GM18951 (cell line): Measurements from ENCODE around the gene EDN2.

ENCODE experiments used
- POLR2A ChIP-seq: IDR thresholded peaks from 4 replicates; pipeline ENCODE4 v1.6.1; 2011; ENCODE audit warnings: mild to moderate bottlenecking; ENCODE audit not compliant: insufficient read length, insufficient read depth; ENCODE audit errors: extremely low read depth
- in situ Hi-C: fragments of 300-500 bp; cut with MboI; formaldehyde crosslinking; loops from one replicate; pipeline ENCODE4 v1.12.0; 2022; ENCODE audit warnings: low sequenced_read_pairs, mixed read lengths, inconsistent platforms; ENCODE audit not compliant: unreplicated experiment

The EDN2 gene

DNA sequence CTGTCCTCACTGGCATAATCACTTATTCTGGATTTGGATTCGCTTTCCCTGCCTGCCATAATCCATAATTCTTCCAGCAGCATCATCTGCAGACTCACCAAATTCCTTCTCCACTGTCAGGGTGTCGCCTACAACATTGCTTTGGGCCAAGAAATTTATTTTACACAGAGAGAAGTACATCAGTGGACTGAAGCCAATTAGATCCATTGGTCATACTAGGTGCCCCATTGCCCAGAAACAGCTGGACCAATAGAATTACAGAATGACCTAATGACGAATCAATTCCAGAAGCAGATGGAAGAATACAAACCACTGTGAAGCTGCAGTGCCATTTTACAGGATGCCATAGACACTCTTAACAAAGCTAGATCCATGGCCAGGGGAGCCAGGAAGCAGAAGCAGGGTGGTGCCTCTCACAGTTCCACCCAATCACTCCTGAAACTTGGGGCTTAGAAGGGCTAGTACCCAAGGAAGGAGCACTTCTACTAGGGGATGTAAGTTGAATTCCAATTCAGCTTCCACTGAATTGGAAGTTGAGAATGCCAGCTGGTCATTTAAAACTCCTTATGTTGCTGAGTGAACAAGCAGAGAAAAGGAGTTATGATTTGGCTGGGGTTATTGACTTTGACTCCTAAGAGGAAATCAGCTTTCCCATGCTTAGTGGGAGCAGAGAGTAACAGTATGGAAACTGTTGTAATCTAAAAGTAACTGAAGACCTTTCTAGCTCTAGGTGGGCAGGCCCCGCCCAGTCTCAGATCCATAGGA, 44.0 kb downstream of the EDN2 start:
- in situ Hi-C loops = no loop called here

DNA sequence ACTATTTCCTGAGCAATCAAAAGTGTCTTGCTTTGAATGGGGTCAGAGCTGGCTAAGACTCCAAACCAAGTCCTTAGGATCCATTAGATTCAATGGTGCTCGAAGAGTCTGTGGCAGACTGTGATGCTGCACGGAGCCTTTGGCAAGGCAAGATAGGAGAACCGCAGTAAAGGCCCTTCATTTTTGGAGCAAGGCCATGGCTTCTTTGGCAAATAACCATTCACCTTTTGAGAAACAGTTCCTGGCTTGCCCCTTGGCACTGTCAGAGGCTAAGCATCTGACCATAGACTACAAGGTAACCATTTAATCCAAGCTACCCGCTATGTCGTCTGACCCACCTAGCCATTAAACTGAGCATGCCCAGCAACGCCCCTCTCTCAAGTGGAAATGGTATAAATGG, 45.2 kb downstream of the EDN2 start:
- TF ChIP-seq POLR2A = no peak
- in situ Hi-C loops = no loop called here

More for the DNA sequence above, 44.0 kb downstream of the EDN2 start:
- no peak for TF ChIP-seq POLR2A

DNA sequence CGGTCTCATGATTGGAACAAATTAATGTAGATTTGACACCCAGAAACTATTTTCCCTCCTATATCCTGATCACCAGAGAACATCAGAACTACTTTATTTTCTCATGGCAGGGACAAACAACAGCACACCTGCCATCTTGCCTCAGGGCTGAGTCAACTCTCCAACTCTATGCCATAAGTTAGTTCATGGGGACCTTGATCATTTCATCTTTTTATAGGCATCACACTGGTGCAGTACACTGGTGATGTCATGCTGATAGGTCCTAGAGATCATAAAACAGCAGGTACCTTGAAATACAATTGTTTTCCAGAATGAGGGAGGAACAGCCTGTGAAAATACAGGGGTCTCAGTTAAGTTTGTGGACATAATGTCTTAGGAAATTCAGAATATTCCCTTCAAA, 45.8 kb downstream of the EDN2 start:
- in situ Hi-C loops = no loop called here
- no peak for TF ChIP-seq POLR2A

DNA sequence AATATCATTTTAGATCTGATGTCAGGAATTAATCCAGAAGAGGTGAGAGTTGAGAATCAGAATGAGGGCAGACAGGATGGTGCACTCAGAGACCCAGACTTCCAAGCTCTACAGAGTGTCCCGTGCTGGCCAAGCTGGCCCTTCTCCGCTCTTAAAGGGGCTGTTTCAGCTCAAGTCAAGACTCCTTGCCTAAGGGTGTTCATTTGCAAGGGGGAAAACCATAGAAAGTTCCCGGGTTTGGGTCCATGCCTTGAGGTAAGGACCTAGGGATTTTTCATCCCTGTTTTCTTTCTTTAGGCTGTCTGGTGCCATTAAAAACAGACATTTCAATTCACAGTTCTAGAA, 47.5 kb downstream of the EDN2 start:
- no peak for TF ChIP-seq POLR2A
- in situ Hi-C loops = no loop called here

- in situ Hi-C loops = no loop called here
- no peak for TF ChIP-seq POLR2A
Observed at GRCh38 chr1:41436281-41437010, 48.0 kb downstream of the EDN2 start.

GRCh38 chr1:41435570-41436178, 48.8 kb downstream of the EDN2 start:
- in situ Hi-C loops = no loop called here
- no peak for TF ChIP-seq POLR2A

- no peak for TF ChIP-seq POLR2A
- in situ Hi-C loops = no loop called here
Observed at GRCh38 chr1:41434748-41435449, 49.6 kb downstream of the EDN2 start.

- in situ Hi-C loops = no loop called here
- no peak for TF ChIP-seq POLR2A
Observed at GRCh38 chr1:41434306-41434705, 50.2 kb downstream of the EDN2 start.

DNA sequence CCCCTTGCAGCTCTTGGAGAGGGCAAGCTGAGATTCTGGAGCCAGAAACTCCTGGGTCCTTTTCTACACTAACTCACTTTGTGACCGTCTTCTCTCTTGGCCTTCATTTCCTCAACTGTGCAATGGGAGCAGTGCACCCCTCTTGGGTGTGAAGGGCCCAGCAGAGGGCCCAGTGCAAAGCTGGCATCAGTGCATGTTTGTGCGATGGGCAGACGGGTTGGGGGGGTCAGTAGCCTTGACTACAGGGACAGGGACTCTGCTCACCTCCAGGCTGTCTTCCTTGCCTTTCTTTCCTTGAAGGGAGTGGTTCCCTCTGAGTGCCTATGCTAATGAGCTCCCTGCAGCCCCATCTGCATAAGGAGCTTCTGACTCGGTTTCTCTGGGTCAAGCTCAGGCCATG, 51.0 kb downstream of the EDN2 start:
- no peak for TF ChIP-seq POLR2A
- in situ Hi-C loops = no loop called here

GRCh38 chr1:41432481-41433280, 51.8 kb downstream of the EDN2 start:
- TF ChIP-seq POLR2A = no peak
- in situ Hi-C loops = no loop called here

- in situ Hi-C loops = no loop called here
Observed at GRCh38 chr1:41431490-41432350, 52.8 kb downstream of the EDN2 start.

GRCh38 chr1:41430582-41430981, 53.9 kb downstream of the EDN2 start:
- in situ Hi-C loops = no loop called here
- TF ChIP-seq POLR2A = no peak

More at GRCh38 chr1:41431490-41432350, 52.8 kb downstream of the EDN2 start:
- TF ChIP-seq POLR2A = no peak
